Measurements from ENCODE around the gene QSER1.

QSER1 gene

GRCh38 chr11:32916994-32917393 is 24.4 kb downstream of the QSER1 start:
- no peak for TF ChIP-seq CTCF (IDR thresholded peaks at IDR 0.05; ENCODE audit: low read depth, low read length)
- no peak overlapping the region for H3K4me3 ChIP-seq (ENCODE audit: low read depth, low read length)

- no peak for TF ChIP-seq CTCF (IDR thresholded peaks at IDR 0.05; ENCODE audit: low read depth, low read length)
- no peak overlapping the region for H3K4me3 ChIP-seq (ENCODE audit: low read depth, low read length)
These were observed 25.8 kb downstream of the QSER1 start for GRCh38 chr11:32918427-32918826.

GRCh38 chr11:32919338-32919737 is 26.7 kb downstream of the QSER1 start:
- TF ChIP-seq CTCF (IDR thresholded peaks at IDR 0.05; ENCODE audit: low read depth, low read length) = no peak
- no peak overlapping the region for H3K4me3 ChIP-seq (ENCODE audit: low read depth, low read length)

- H3K4me3 ChIP-seq (ENCODE audit: low read depth, low read length) = no peak overlapping the region
- no peak for TF ChIP-seq CTCF (IDR thresholded peaks at IDR 0.05; ENCODE audit: low read depth, low read length)
These were observed 28.0 kb downstream of the QSER1 start for GRCh38 chr11:32920570-32920969.

GRCh38 chr11:32921204-32921603 is 28.6 kb downstream of the QSER1 start:
- H3K4me3 ChIP-seq (ENCODE audit: low read depth, low read length) = no peak overlapping the region
- no peak for TF ChIP-seq CTCF (IDR thresholded peaks at IDR 0.05; ENCODE audit: low read depth, low read length)

GRCh38 chr11:32931606-32932005 is 39.0 kb downstream of the QSER1 start:
- TF ChIP-seq CTCF (IDR thresholded peaks at IDR 0.05; ENCODE audit: low read depth, low read length) = no peak

GRCh38 chr11:32932196-32932595 is 39.6 kb downstream of the QSER1 start:
- no peak for TF ChIP-seq CTCF (IDR thresholded peaks at IDR 0.05; ENCODE audit: low read depth, low read length)

More at GRCh38 chr11:32931606-32932005, 39.0 kb downstream of the QSER1 start:
- H3K4me3 ChIP-seq (ENCODE audit: low read depth, low read length) = no peak overlapping the region

More at GRCh38 chr11:32932196-32932595, 39.6 kb downstream of the QSER1 start:
- no peak overlapping the region for H3K4me3 ChIP-seq (ENCODE audit: low read depth, low read length)

Data from WI38 (cell line).